B cell (primary cell): ENCODE results near the gene HIRA. TPM values are rescaled to one million over a fixed set of nuclear protein-coding genes. Genes with fewer than 3 reads are reported as not detected.

ENCODE experiments used
- ATAC-seq: fragments of 200-7000 bp; cut with Tn5 transposase; one replicate; pipeline ENCODE4 v1.10.0; 2021; ENCODE audit warnings: low read depth, mild to moderate bottlenecking, moderate number of reproducible peaks, moderate library complexity
- CTCF ChIA-PET: fragments of 350-600 bp; sonication (Branson Sonifier 250); formaldehyde crosslinking; loops from one replicate; lab custom pipeline; 2021; ENCODE audit warnings: antibody characterized with exemption, inconsistent platforms; lab: Charles Lee
- POLR2A ChIA-PET: fragments of 350-600 bp; sonication (Branson Sonifier 250); formaldehyde crosslinking; loops from one replicate; lab custom pipeline; 2021; ENCODE audit warnings: antibody characterized with exemption; lab: Charles Lee
- DNase-seq: peaks from one replicate; pipeline ENCODE4 v3.0.0; 2013
- H2AFZ ChIP-seq: 2 replicates; pipeline ENCODE4 v1.6.1; 2012; ENCODE audit warnings: mild to moderate bottlenecking, low read depth, low read length; ENCODE audit not compliant: insufficient read depth, poor library complexity, severe bottlenecking
- H3K27ac ChIP-seq, 2 donors: 1 replicate in 1 of 2; 2 replicates in 1 of 2; pipeline ENCODE4 v1.5.1; 2012 to 2013; ENCODE audit warnings: low read length in 2 of 2, mild to moderate bottlenecking in 2 of 2, moderate library complexity in 1 of 2
- H3K27me3 ChIP-seq, 4 experiments: fragments of 200-600 bp in 1 of 4; sonication (generic) in 1 of 4; replicated peaks in 1 of 4; 1 replicate in 2 of 4; 2 replicates in 2 of 4; pipeline versions ENCODE4 v1.6.1 to v1.7.0; 2013 to 2016; ENCODE audit warnings: low read length in 3 of 4, mild to moderate bottlenecking in 2 of 4, mixed read lengths in 1 of 4, moderate library complexity in 1 of 4; ENCODE audit not compliant: insufficient read depth in 4 of 4, control insufficient read depth in 3 of 4; ENCODE audit errors: control extremely low read depth in 1 of 4
- H3K36me3 ChIP-seq, 2 experiments: replicated peaks in 1 of 2; 1 replicate in 1 of 2; 2 replicates in 1 of 2; pipeline versions ENCODE4 v1.6.1 to v1.7.1; 2013; ENCODE audit warnings: low read length in 1 of 2; ENCODE audit not compliant: insufficient read depth in 2 of 2, control insufficient read depth in 1 of 2; ENCODE audit errors: control extremely low read depth in 1 of 2, extremely low read depth in 1 of 2
- H3K4me1 ChIP-seq, 2 donors: fragments of 200-600 bp in 1 of 2; sonication (generic) in 1 of 2; 1 replicate in 1 of 2; 2 replicates in 1 of 2; pipeline versions ENCODE4 v1.5.1 to v1.6.1; 2013 to 2017; ENCODE audit warnings: low read length in 2 of 2; ENCODE audit not compliant: control insufficient read depth in 2 of 2, insufficient read depth in 2 of 2
- H3K4me2 ChIP-seq: replicated peaks from 2 replicates; pipeline ENCODE3; 2012; ENCODE audit warnings: mild to moderate bottlenecking, low read depth, low read length; ENCODE audit not compliant: poor library complexity, severe bottlenecking
- H3K4me3 ChIP-seq, 5 experiments: fragments of 200-600 bp in 1 of 5; sonication (generic) in 1 of 5; 1 replicate in 3 of 5; 2 replicates in 2 of 5; pipeline versions ENCODE4 v1.5.1 to v1.7.0; 2011 to 2016; ENCODE audit warnings: low read length in 4 of 5, mild to moderate bottlenecking in 4 of 5, low read depth in 2 of 5, control low read depth in 1 of 5, moderate library complexity in 1 of 5; ENCODE audit not compliant: insufficient read depth in 1 of 5; ENCODE audit errors: control extremely low read depth in 1 of 5, extremely low read depth in 1 of 5
- H3K79me2 ChIP-seq: fragments of 200-600 bp; sonication (generic); one replicate; pipeline ENCODE4 v1.6.0; 2016; ENCODE audit warnings: low read length; ENCODE audit not compliant: control insufficient read depth, insufficient read depth
- H3K9ac ChIP-seq: fragments of 200-600 bp; sonication (generic); 2 replicates; pipeline ENCODE4 v1.6.1; 2017; ENCODE audit warnings: mild to moderate bottlenecking, low read length, moderate library complexity
- H3K9me3 ChIP-seq, 3 donors: one replicate each; pipeline versions ENCODE4 v1.6.1 to v1.7.1; 2013; ENCODE audit warnings: low read length in 2 of 3; ENCODE audit not compliant: control insufficient read depth in 2 of 3, insufficient read depth in 1 of 3; ENCODE audit errors: control extremely low read depth in 1 of 3
- H4K20me1 ChIP-seq: 2 replicates; pipeline ENCODE4 v1.6.0; 2012; ENCODE audit warnings: mild to moderate bottlenecking, low read length; ENCODE audit not compliant: insufficient read depth, control insufficient read depth, poor library complexity, severe bottlenecking
- H3K27ac Mint-ChIP-seq: one replicate; pipeline ENCODE4 v1.8.0; 2021; ENCODE audit warnings: mixed read lengths
- H3K27me3 Mint-ChIP-seq: one replicate; pipeline ENCODE4 v1.8.0; 2021; ENCODE audit warnings: mixed read lengths
- H3K4me1 Mint-ChIP-seq: one replicate; pipeline ENCODE4 v1.8.0; 2021; ENCODE audit warnings: mixed read lengths
- H3K4me3 Mint-ChIP-seq: one replicate; pipeline ENCODE4 v1.8.0; 2021; ENCODE audit warnings: mixed read lengths
- H3K9me3 Mint-ChIP-seq: one replicate; pipeline ENCODE4 v1.8.0; 2022; ENCODE audit warnings: mixed read lengths; ENCODE audit not compliant: insufficient read depth
- EZH2 ChIP-seq: IDR thresholded peaks from 2 replicates; pipeline ENCODE4 v1.6.1; 2012; ENCODE audit warnings: borderline replicate concordance, low read depth, mild to moderate bottlenecking, moderate library complexity, low read length; ENCODE audit not compliant: insufficient read depth, poor library complexity, severe bottlenecking
- WGBS: methylation state at CpG from one replicate; pipeline ENCODE4 v1.1.5; 2013; ENCODE audit warnings: missing lambda C conversion rate; ENCODE audit not compliant: insufficient coverage; 5-methylcytosine and 5-hydroxymethylcytosine counted together
- intact Hi-C: fragments of 100-400 bp; cut with micrococcal nuclease; formaldehyde crosslinking; loops from one replicate; pipeline ENCODE4 v1.10.0; 2022
- polyA plus RNA-seq: library from polyadenylated mRNA; depleted of rRNA; stranded (reverse); fragments of >200 nt; gene quantifications from 2 replicates; pipeline ENCODE4 v1.2.3, GENCODE V29; 2012
- total RNA-seq, 2 donors: library from RNA; stranded (reverse); fragments of 120-200 nt in 1 of 2; gene quantifications; 1 replicate in 1 of 2; 2 replicates in 1 of 2; pipeline versions ENCODE4 v1.2.3 to v1.2.4, GENCODE V29; 2013 to 2022
- TF ChIP-seq, protein P1 (sequence below): fragments of 200-600 bp; IDR thresholded peaks from one replicate; pipeline ENCODE4 v1.8.0; 2022; ENCODE audit warnings: antibody characterized with exemption, mild to moderate bottlenecking

The HIRA gene
- total and polyA plus RNA-seq, 2 donors (not counting 1 experiment from before 2014, with no cell fraction given), result 28.3 to 34.5 TPM

GRCh38 chr22:19471572-19471971, 40.0 kb upstream of the HIRA start:
- H3K27ac Mint-ChIP-seq, result no peak overlapping the region
- intact Hi-C loops, result no loop called here
- CTCF ChIA-PET, result no interaction called here

GRCh38 chr22:19470010-19470409, 38.5 kb upstream of the HIRA start:
- Histone ChIP-seq H3K9ac (no peak overlapping the region), H3K4me2 (no peak overlapping the region), H4K20me1 (peaks cover 22% of the 10 kb centered on the region), H3K79me2 (peaks cover 41% of the 10 kb centered on the region), H3K36me3 (peaks cover 5 to 94% of the 10 kb centered on the region in 2 experiments), H3K4me1 (no peaks in the 10 kb centered on the region), H3K9me3 (no peaks in the 10 kb centered on the region), H3K4me3 (no peak overlapping the region), H3K27me3 (no peaks in the 10 kb centered on the region), H2AFZ (no peak overlapping the region), H3K27ac (no peak overlapping the region)
- no peak for ATAC-seq
- TF ChIP-seq, protein P1, sequence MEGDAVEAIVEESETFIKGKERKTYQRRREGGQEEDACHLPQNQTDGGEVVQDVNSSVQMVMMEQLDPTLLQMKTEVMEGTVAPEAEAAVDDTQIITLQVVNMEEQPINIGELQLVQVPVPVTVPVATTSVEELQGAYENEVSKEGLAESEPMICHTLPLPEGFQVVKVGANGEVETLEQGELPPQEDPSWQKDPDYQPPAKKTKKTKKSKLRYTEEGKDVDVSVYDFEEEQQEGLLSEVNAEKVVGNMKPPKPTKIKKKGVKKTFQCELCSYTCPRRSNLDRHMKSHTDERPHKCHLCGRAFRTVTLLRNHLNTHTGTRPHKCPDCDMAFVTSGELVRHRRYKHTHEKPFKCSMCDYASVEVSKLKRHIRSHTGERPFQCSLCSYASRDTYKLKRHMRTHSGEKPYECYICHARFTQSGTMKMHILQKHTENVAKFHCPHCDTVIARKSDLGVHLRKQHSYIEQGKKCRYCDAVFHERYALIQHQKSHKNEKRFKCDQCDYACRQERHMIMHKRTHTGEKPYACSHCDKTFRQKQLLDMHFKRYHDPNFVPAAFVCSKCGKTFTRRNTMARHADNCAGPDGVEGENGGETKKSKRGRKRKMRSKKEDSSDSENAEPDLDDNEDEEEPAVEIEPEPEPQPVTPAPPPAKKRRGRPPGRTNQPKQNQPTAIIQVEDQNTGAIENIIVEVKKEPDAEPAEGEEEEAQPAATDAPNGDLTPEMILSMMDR, result no peak
- no peak for TF ChIP-seq EZH2
- intact Hi-C loops, result no loop called here
- DNase-seq, result no peak
- WGBS, result 100% methylated on average over 2 of the region's 2 CpGs
- no peak overlapping the region for H3K27ac Mint-ChIP-seq
- no peaks in the 10 kb centered on the region for H3K4me1 Mint-ChIP-seq
- ChIA-PET POLR2A (no interaction called here), CTCF (no interaction called here)
- no peaks in the 10 kb centered on the region for H3K27me3 Mint-ChIP-seq
- no peaks in the 10 kb centered on the region for H3K9me3 Mint-ChIP-seq
- H3K4me3 Mint-ChIP-seq, result no peak overlapping the region

More at GRCh38 chr22:19471572-19471971, 40.0 kb upstream of the HIRA start:
- TF ChIP-seq, protein P1, result no peak
- TF ChIP-seq EZH2, result no peak
- Mint-ChIP-seq H3K4me3 (no peak overlapping the region), H3K4me1 (peaks cover 2% of the 10 kb centered on the region), H3K27me3 (no peaks in the 10 kb centered on the region), H3K9me3 (no peaks in the 10 kb centered on the region)
- H3K79me2 ChIP-seq, result peaks cover 57% of the 10 kb centered on the region
- peaks cover 6 to 85% of the 10 kb centered on the region in 2 experiments for H3K36me3 ChIP-seq
- H3K4me1 ChIP-seq, result no peaks in the 10 kb centered on the region
- peaks cover 35% of the 10 kb centered on the region for H4K20me1 ChIP-seq
- ATAC-seq, result no peak
- no peak for DNase-seq
- no peak overlapping the region for H3K27ac ChIP-seq
- H2AFZ ChIP-seq, result no peak overlapping the region
- H3K9me3 ChIP-seq, result no peaks in the 10 kb centered on the region
- H3K9ac ChIP-seq, result no peak overlapping the region
- H3K4me2 ChIP-seq, result no peak overlapping the region
- POLR2A ChIA-PET, result no interaction called here
- no peak overlapping the region for H3K4me3 ChIP-seq
- 98% methylated on average over 5 of the region's 11 CpGs for WGBS
- no peaks in the 10 kb centered on the region for H3K27me3 ChIP-seq
